SHP77 treated with DMSO at 0.1 percent for 48 hours (cell line): ENCODE measurements around the gene PTPRB.

Experiments used
- DNase-seq: peaks from one replicate; lab custom pipeline; 2025; lab: John Stamatoyannopoulos, UW

PTPRB gene

DNA sequence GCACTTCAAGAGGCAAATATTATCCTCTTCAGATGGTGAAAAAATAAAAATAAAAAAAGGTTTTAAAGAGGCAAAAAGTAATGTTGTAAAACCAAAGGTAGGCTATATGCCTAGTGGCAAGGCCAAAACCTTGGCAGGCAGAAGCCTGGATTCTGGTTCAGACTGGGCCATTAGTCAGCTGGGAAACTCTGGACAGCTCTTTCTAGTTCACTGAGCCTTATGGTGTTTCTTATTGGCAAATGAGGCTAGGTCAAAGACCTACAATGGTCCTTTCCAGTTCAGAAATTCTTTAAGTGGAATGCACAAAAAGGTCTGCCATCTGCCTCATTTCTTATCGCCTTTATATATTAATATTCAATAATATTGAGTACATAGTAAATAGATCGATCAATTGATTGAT lies 44.6 kb downstream of the PTPRB start:
- DNase-seq = no peak

GRCh38 chr12:70590549-70591226 lies 46.5 kb downstream of the PTPRB start:
- no peak for DNase-seq

GRCh38 chr12:70590051-70590450 lies 47.2 kb downstream of the PTPRB start:
- peak; percentile 22 for DNase-seq

- no peak for DNase-seq
These were observed 52.9 kb downstream of the PTPRB start for GRCh38 chr12:70584332-70584731.

GRCh38 chr12:70583251-70583650 lies 54.0 kb downstream of the PTPRB start:
- DNase-seq = no peak

GRCh38 chr12:70581208-70581607 lies 56.0 kb downstream of the PTPRB start:
- DNase-seq = no peak

- DNase-seq = no peak
These were observed 60.0 kb downstream of the PTPRB start for GRCh38 chr12:70577283-70577634.

- peak; percentile 28 for DNase-seq
These were observed 60.6 kb downstream of the PTPRB start for GRCh38 chr12:70576341-70577282.

- DNase-seq = no peak
These were observed 65.4 kb downstream of the PTPRB start for GRCh38 chr12:70571705-70572268.

DNA sequence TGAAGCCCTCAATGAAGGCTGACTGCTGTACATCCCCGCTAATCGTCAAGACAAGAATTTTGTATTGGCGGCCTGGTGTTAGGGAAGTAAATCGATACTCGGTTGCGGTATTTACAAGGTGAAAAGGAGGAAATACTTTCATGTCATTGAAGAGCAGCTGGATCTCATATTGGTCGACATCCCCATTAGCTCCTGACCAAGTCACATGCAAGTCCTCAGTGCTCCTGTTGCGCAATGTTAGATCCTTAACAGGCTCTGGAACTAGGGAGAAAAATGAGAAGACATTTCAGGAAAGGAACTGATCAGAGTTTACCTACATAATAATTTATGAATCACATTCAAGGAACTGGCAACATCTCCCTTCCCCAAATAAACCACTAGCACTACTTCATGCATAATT lies 66.2 kb downstream of the PTPRB start:
- DNase-seq = no peak

GRCh38 chr12:70561550-70561949 lies 75.7 kb downstream of the PTPRB start:
- DNase-seq = no peak

GRCh38 chr12:70560671-70561070 lies 76.6 kb downstream of the PTPRB start:
- no peak for DNase-seq

GRCh38 chr12:70559390-70559789 lies 77.8 kb downstream of the PTPRB start:
- no peak for DNase-seq

GRCh38 chr12:70557583-70558191 lies 79.5 kb downstream of the PTPRB start:
- no peak for DNase-seq

GRCh38 chr12:70556179-70556869 lies 80.9 kb downstream of the PTPRB start:
- no peak for DNase-seq

DNA sequence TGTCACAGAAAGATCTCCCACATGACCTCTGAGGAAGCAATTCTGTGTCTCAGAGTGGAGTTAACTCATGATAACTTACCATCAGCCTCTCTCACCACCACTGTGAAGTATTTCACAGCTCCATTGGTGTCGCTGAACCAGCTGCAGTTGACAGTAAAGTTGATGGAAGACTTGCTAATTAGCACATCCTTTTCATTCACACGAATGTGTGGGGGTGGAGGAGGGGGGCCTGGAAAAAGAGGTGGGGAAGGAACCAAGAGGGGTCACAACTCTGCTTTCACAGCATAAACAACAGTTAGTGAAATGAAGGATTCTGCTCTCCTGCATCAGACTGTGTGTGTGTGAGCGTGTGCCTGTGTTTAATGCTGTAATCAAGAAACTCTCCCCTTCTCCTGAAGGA lies 82.1 kb downstream of the PTPRB start:
- no peak for DNase-seq

GRCh38 chr12:70553391-70553859 lies 83.8 kb downstream of the PTPRB start:
- DNase-seq = no peak

GRCh38 chr12:70551731-70552130 lies 85.5 kb downstream of the PTPRB start:
- DNase-seq = no peak

DNA sequence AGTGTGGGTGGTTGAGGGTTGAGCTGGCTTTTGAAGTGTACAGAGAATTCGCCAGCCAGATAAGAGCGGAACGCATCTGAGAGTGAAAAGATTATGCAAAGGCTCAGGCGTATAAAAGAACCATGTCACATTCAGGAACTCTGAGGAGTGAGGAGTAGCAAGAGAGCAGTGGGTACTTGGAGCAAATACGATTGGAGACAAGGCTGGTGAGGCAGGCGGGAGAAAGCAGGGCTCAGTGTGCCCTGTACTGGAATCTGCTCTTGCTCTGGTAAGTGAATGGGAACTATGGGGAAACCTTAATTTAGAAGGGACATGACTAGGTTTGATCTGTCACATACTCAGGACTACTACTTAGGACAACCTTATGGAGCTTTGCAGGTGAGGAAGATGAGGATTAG lies 87.0 kb downstream of the PTPRB start:
- DNase-seq = no peak

GRCh38 chr12:70549340-70550179 lies 87.7 kb downstream of the PTPRB start:
- no peak for DNase-seq

- no peak for DNase-seq
These were observed 93.8 kb downstream of the PTPRB start for GRCh38 chr12:70543444-70543843.
